ENCODE measurements around the gene RNF167.

DNA sequence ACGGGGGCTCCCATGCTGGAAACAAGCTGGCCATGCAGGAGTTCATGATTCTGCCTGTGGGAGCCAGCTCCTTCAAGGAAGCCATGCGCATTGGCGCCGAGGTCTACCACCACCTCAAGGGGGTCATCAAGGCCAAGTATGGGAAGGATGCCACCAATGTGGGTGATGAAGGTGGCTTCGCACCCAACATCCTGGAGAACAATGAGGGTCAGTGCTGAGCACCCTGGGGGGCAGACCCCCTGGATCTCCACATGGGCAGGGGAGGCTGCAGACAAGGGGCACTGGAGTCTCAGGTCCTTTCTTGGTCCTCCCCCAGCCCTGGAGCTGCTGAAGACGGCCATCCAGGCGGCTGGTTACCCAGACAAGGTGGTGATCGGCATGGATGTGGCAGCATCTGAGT is 15.0 kb downstream of the RNF167 start:
- TF ChIP-seq ZNF384 (IDR thresholded peaks at IDR 0.05), result no peak
- no peak for TF ChIP-seq SP1 (IDR thresholded peaks at IDR 0.05)
- TF ChIP-seq HDGF (IDR thresholded peaks at IDR 0.05; ENCODE audit: borderline replicate concordance), result no peak
- TF ChIP-seq, protein P1, sequence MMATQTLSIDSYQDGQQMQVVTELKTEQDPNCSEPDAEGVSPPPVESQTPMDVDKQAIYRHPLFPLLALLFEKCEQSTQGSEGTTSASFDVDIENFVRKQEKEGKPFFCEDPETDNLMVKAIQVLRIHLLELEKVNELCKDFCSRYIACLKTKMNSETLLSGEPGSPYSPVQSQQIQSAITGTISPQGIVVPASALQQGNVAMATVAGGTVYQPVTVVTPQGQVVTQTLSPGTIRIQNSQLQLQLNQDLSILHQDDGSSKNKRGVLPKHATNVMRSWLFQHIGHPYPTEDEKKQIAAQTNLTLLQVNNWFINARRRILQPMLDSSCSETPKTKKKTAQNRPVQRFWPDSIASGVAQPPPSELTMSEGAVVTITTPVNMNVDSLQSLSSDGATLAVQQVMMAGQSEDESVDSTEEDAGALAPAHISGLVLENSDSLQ (IDR thresholded peaks at IDR 0.05), result no peak
- no peak for TF ChIP-seq FOXK2 (IDR thresholded peaks at IDR 0.05)
- no peak for TF ChIP-seq ARNT (IDR thresholded peaks at IDR 0.05)
- TF ChIP-seq FOXM1 (IDR thresholded peaks at IDR 0.05; ENCODE audit: borderline replicate concordance), result no peak
- TF ChIP-seq TARDBP (IDR thresholded peaks at IDR 0.05), result no peak
- TF ChIP-seq NFRKB (IDR thresholded peaks at IDR 0.05), result no peak
- no peak for TF ChIP-seq SUZ12 (IDR thresholded peaks at IDR 0.05)
- TF ChIP-seq CTBP1 (IDR thresholded peaks at IDR 0.05; ENCODE audit: borderline replicate concordance), result no peak
- TF ChIP-seq BHLHE40 (IDR thresholded peaks at IDR 0.05; ENCODE audit: borderline replicate concordance), result no peak
- no peak for TF ChIP-seq ELF4 (IDR thresholded peaks at IDR 0.05)
- no peak for TF ChIP-seq FOXA1 (IDR thresholded peaks at IDR 0.05)

Data from HEK293T (cell line).